ENCODE results near the gene SLC9A4. TPM values are rescaled to one million over a fixed set of nuclear protein-coding genes. Genes with fewer than 3 reads are reported as not detected.

SLC9A4 gene, protein sequence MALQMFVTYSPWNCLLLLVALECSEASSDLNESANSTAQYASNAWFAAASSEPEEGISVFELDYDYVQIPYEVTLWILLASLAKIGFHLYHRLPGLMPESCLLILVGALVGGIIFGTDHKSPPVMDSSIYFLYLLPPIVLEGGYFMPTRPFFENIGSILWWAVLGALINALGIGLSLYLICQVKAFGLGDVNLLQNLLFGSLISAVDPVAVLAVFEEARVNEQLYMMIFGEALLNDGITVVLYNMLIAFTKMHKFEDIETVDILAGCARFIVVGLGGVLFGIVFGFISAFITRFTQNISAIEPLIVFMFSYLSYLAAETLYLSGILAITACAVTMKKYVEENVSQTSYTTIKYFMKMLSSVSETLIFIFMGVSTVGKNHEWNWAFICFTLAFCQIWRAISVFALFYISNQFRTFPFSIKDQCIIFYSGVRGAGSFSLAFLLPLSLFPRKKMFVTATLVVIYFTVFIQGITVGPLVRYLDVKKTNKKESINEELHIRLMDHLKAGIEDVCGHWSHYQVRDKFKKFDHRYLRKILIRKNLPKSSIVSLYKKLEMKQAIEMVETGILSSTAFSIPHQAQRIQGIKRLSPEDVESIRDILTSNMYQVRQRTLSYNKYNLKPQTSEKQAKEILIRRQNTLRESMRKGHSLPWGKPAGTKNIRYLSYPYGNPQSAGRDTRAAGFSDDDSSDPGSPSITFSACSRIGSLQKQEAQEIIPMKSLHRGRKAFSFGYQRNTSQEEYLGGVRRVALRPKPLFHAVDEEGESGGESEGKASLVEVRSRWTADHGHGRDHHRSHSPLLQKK
- not detected in 2 replicates for total RNA-seq

DNA sequence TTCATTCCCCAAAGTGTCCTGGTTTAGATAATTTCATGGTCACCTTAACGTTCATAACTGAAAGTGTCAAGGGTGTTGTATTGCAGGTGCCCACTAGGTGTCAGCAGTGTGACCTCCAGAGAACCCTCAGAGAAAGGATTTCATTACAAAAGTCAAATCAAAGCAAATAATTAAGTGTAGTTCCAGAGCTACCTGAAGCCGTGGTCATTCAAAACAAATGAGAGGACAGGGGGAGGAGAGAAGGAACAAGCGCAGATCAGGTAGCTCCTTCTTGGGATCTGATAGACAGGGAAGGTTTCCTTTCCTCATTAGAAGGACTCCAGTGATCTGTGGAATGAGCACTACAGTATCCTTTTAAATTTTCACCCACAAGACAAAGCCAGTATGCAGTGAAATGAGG is at the start of gene SLC9A4:
Gene SLC9A4, plus strand, starts transcription at position 207 of the 400 bp plus-strand sequence. CDS start 534 bp downstream, outside the sequence.

Other genes with a start within 250 kb of the SLC9A4 start
- gene IL1RL1, start 161.7 kb upstream of the SLC9A4 start, total RNA-seq: 0.12 and 0.77 TPM in 2 replicates
- gene IL18R1, start 117.4 kb upstream of the SLC9A4 start, total RNA-seq: 0.12 and 0.33 TPM in 2 replicates
- gene IL18RAP, start 50.1 kb upstream of the SLC9A4 start, total RNA-seq: not detected in 2 replicates
- gene SLC9A2, start 146.3 kb downstream of the SLC9A4 start, total RNA-seq: not detected in 2 replicates